Osteoblast (primary cell): Measurements from ENCODE around the gene PDZK1IP1. TPM values are rescaled to one million over a fixed set of nuclear protein-coding genes. Genes with fewer than 3 reads are reported as not detected.

Experiments
- DNase-seq: peaks from one replicate; pipeline ENCODE4 v3.0.0; 2011; ENCODE audit warnings: low spot score, mixed read lengths; ENCODE audit not compliant: insufficient read length; ENCODE audit errors: missing footprints
- H2AFZ ChIP-seq: 2 replicates; pipeline ENCODE4 v1.6.0; 2011; ENCODE audit warnings: mild to moderate bottlenecking, low read length
- H3K27ac ChIP-seq: 2 replicates; pipeline ENCODE4 v1.5.1; 2011; ENCODE audit warnings: mild to moderate bottlenecking, low read depth, low read length, moderate library complexity
- H3K27me3 ChIP-seq: 2 replicates; pipeline ENCODE4 v1.6.0; 2012; ENCODE audit warnings: mild to moderate bottlenecking, control low read depth, inconsistent platforms, low read length, moderate library complexity; ENCODE audit not compliant: insufficient read depth
- H3K36me3 ChIP-seq: 2 replicates; pipeline ENCODE4 v1.5.1; 2011; ENCODE audit warnings: mild to moderate bottlenecking, low read length, control low read depth, moderate library complexity; ENCODE audit not compliant: insufficient read depth
- H3K4me1 ChIP-seq: 2 replicates; pipeline ENCODE4 v1.5.1; 2011; ENCODE audit warnings: mild to moderate bottlenecking, low read length, control low read depth, moderate library complexity; ENCODE audit not compliant: insufficient read depth
- H3K4me2 ChIP-seq: 2 replicates; pipeline ENCODE4 v1.6.0; 2011; ENCODE audit warnings: mild to moderate bottlenecking, low read length; ENCODE audit not compliant: insufficient read depth
- H3K4me3 ChIP-seq: fragments of 200-600 bp; sonication (generic); 3 replicates; pipeline ENCODE4 v1.5.1; 2012; ENCODE audit warnings: mild to moderate bottlenecking, low read length, inconsistent platforms; ENCODE audit not compliant: insufficient read depth
- H3K79me2 ChIP-seq: 2 replicates; pipeline ENCODE4 v1.6.0; 2012; ENCODE audit warnings: mild to moderate bottlenecking, low read length, control low read depth, inconsistent platforms; ENCODE audit not compliant: insufficient read depth
- H3K9me3 ChIP-seq: 2 replicates; pipeline ENCODE4 v1.5.1; 2011; ENCODE audit warnings: low read depth, low read length, control low read depth
- H4K20me1 ChIP-seq: 2 replicates; pipeline ENCODE4 v1.6.0; 2012; ENCODE audit warnings: mild to moderate bottlenecking, low read length, control low read depth; ENCODE audit not compliant: insufficient read depth
- CTCF ChIP-seq: IDR thresholded peaks from 2 replicates; pipeline ENCODE4 v1.5.1; 2011; ENCODE audit warnings: mild to moderate bottlenecking, low read depth, low read length, moderate library complexity; ENCODE audit errors: extremely low read depth
- total RNA-seq: library from RNA; depleted of rRNA; stranded (reverse); fragments of >200 nt; gene quantifications from 2 replicates; pipeline ENCODE4 v1.2.3, GENCODE V29; 2012

The PDZK1IP1 gene
- total RNA-seq, 1 donor, result not detected

GRCh38 chr1:47213230-47213963 lies 23.6 kb upstream of the PDZK1IP1 start:
- Histone ChIP-seq H3K4me1 (no peaks in the 10 kb centered on the region), H3K36me3 (no peaks in the 10 kb centered on the region), H2AFZ (no peak overlapping the region), H3K27ac (no peak overlapping the region), H3K9me3 (no peaks in the 10 kb centered on the region), H3K4me3 (no peak overlapping the region), H4K20me1 (no peaks in the 10 kb centered on the region), H3K4me2 (no peak overlapping the region), H3K27me3 (no peaks in the 10 kb centered on the region), H3K79me2 (no peaks in the 10 kb centered on the region)
- TF ChIP-seq CTCF, result no peak
- no peak for DNase-seq

GRCh38 chr1:47212636-47213229 lies 22.9 kb upstream of the PDZK1IP1 start:
- Histone ChIP-seq H3K79me2 (no peaks in the 10 kb centered on the region), H3K4me3 (no peak overlapping the region), H4K20me1 (no peaks in the 10 kb centered on the region), H3K9me3 (no peaks in the 10 kb centered on the region), H3K27me3 (no peaks in the 10 kb centered on the region), H3K4me2 (no peak overlapping the region), H2AFZ (no peak overlapping the region), H3K36me3 (no peaks in the 10 kb centered on the region), H3K4me1 (no peaks in the 10 kb centered on the region), H3K27ac (no peak overlapping the region)
- no peak for TF ChIP-seq CTCF
- DNase-seq, result no peak

GRCh38 chr1:47211796-47212269 lies 22.0 kb upstream of the PDZK1IP1 start:
- no peak for TF ChIP-seq CTCF
- Histone ChIP-seq H3K36me3 (no peaks in the 10 kb centered on the region), H3K9me3 (no peaks in the 10 kb centered on the region), H3K4me1 (no peaks in the 10 kb centered on the region), H2AFZ (no peak overlapping the region), H3K4me3 (no peak overlapping the region), H4K20me1 (no peaks in the 10 kb centered on the region), H3K79me2 (no peaks in the 10 kb centered on the region), H3K27ac (no peak overlapping the region), H3K27me3 (no peaks in the 10 kb centered on the region), H3K4me2 (no peak overlapping the region)
- DNase-seq, result no peak

GRCh38 chr1:47210666-47211065 lies 20.8 kb upstream of the PDZK1IP1 start:
- no peaks in the 10 kb centered on the region for H3K36me3 ChIP-seq
- peaks cover under 1% of the 10 kb centered on the region for H3K27me3 ChIP-seq
- H3K4me1 ChIP-seq, result no peaks in the 10 kb centered on the region
- no peak overlapping the region for H3K27ac ChIP-seq
- peak; percentile 36 for DNase-seq
- no peaks in the 10 kb centered on the region for H4K20me1 ChIP-seq
- no peaks in the 10 kb centered on the region for H3K79me2 ChIP-seq
- TF ChIP-seq CTCF, result no peak
- H3K4me2 ChIP-seq, result no peak overlapping the region
- no peak overlapping the region for H2AFZ ChIP-seq
- no peaks in the 10 kb centered on the region for H3K9me3 ChIP-seq
- H3K4me3 ChIP-seq, result no peak overlapping the region
